CD4-positive, alpha-beta T cell treated with Interleukin-17A for 4 hours (primary cell): ENCODE data around the gene NDUFA12.
"Not testable (repeated sequence)": the region's sequence is repeated elsewhere in the genome, so short reads cannot be mapped to it uniquely, and the experiment has no call there.

ENCODE experiments used
- DNase-seq: peaks from one replicate; pipeline ENCODE4 v3.0.0-alpha.2; 2020; ENCODE audit warnings: mixed read lengths

NDUFA12 gene

GRCh38 chr12:95003213-95003920 is at the start of gene NDUFA12:
Gene NDUFA12 (minus strand): TSS chr12:95003697. CDS start chr12:95003680, 17 bp downstream.
- DNase-seq, result peak; percentile 96

- DNase-seq, result no peak
These were observed 47.7 kb upstream of the NDUFA12 start for GRCh38 chr12:95051241-95051640.

- DNase-seq, result no peak
These were observed 34.4 kb upstream of the NDUFA12 start for GRCh38 chr12:95037906-95038305.

GRCh38 chr12:95034750-95035149 is 31.3 kb upstream of the NDUFA12 start:
- DNase-seq, result no peak

- DNase-seq, result no peak
These were observed 19.0 kb upstream of the NDUFA12 start for GRCh38 chr12:95022477-95022876.

- DNase-seq, result no peak
These were observed 14.0 kb upstream of the NDUFA12 start for GRCh38 chr12:95017482-95017881.

GRCh38 chr12:95016120-95016519 is 12.6 kb upstream of the NDUFA12 start:
- no peak for DNase-seq

- DNase-seq, result no peak
These were observed 11.1 kb upstream of the NDUFA12 start for GRCh38 chr12:95014554-95014953.

- no peak for DNase-seq
These were observed 2.7 kb upstream of the NDUFA12 start for GRCh38 chr12:95006206-95006605.

GRCh38 chr12:95004610-95005009 is 1.1 kb upstream of the NDUFA12 start:
- DNase-seq, result no peak

- DNase-seq, result no peak
These were observed 400 bp upstream of the NDUFA12 start for GRCh38 chr12:95003921-95004272.

- no peak for DNase-seq
These were observed 743 bp downstream of the NDUFA12 start for GRCh38 chr12:95002754-95003153.

- no peak for DNase-seq
These were observed 5.2 kb downstream of the NDUFA12 start for GRCh38 chr12:94998326-94998725.

- DNase-seq, result no peak
These were observed 5.8 kb downstream of the NDUFA12 start for GRCh38 chr12:94997726-94998125.

GRCh38 chr12:94997061-94997460 is 6.4 kb downstream of the NDUFA12 start:
- no peak for DNase-seq

- no peak for DNase-seq
These were observed 9.2 kb downstream of the NDUFA12 start for GRCh38 chr12:94994312-94994711.

- DNase-seq, result not testable (repeated sequence)
These were observed 9.6 kb downstream of the NDUFA12 start for GRCh38 chr12:94993855-94994254.

- DNase-seq, result no peak
These were observed 13.3 kb downstream of the NDUFA12 start for GRCh38 chr12:94990222-94990621.

GRCh38 chr12:94988471-94988870 is 15.0 kb downstream of the NDUFA12 start:
- DNase-seq, result peak; percentile 24

GRCh38 chr12:94987801-94988200 is 15.7 kb downstream of the NDUFA12 start:
- no peak for DNase-seq

- DNase-seq, result peak; percentile 26
These were observed 16.3 kb downstream of the NDUFA12 start for GRCh38 chr12:94987076-94987669.

GRCh38 chr12:94985099-94985498 is 18.4 kb downstream of the NDUFA12 start:
- not testable (repeated sequence) for DNase-seq

GRCh38 chr12:94983321-94983720 is 20.2 kb downstream of the NDUFA12 start:
- DNase-seq, result no peak

GRCh38 chr12:94982456-94982855 is 21.0 kb downstream of the NDUFA12 start:
- no peak for DNase-seq

- no peak for DNase-seq
These were observed 22.9 kb downstream of the NDUFA12 start for GRCh38 chr12:94980577-94980976.
